T-helper 17 cell (primary cell): Measurements from ENCODE around the gene BCL7A. TPM values are rescaled to one million over a fixed set of nuclear protein-coding genes. Genes with fewer than 3 reads are reported as not detected.
"Not testable (repeated sequence)": the region's sequence is repeated elsewhere in the genome, so short reads cannot be mapped to it uniquely, and the experiment has no call there.

Experiments used
- ATAC-seq: fragments of 150-1000 bp; cut with Tn5 transposase; 2 replicates; pipeline ENCODE4 v1.10.0; 2021; ENCODE audit warnings: mild to moderate bottlenecking, moderate library complexity
- DNase-seq, 3 donors: peaks; one replicate each; pipeline versions ENCODE4 v3.0.0 to v3.0.0-alpha.2; 2020 to 2021
- H3K9me3 ChIP-seq: one replicate; pipeline ENCODE4 v1.7.0; 2013; ENCODE audit warnings: low read length, mild to moderate bottlenecking; ENCODE audit not compliant: control insufficient read depth, poor library complexity, severe bottlenecking
- H3K27ac Mint-ChIP-seq: one replicate; pipeline ENCODE4 v1.8.0; 2022; ENCODE audit warnings: mild to moderate bottlenecking, moderate library complexity, mixed read lengths
- H3K27me3 Mint-ChIP-seq: one replicate; pipeline ENCODE4 v1.8.0; 2022; ENCODE audit warnings: mixed read lengths
- H3K36me3 Mint-ChIP-seq: one replicate; pipeline ENCODE4 v1.8.0; 2022; ENCODE audit warnings: low read depth, mixed read lengths
- H3K4me1 Mint-ChIP-seq: one replicate; pipeline ENCODE4 v1.8.0; 2022; ENCODE audit warnings: mild to moderate bottlenecking, mixed read lengths
- H3K4me3 Mint-ChIP-seq: one replicate; pipeline ENCODE4 v1.8.0; 2022; ENCODE audit warnings: mild to moderate bottlenecking, moderate library complexity, mixed read lengths
- total RNA-seq, 4 donors: library from RNA in 2 of 4; stranded (reverse) in 2 of 4; gene quantifications; one replicate each; pipeline ENCODE4 v1.2.3 and lab custom pipeline; 2022 to 2026

BCL7A gene
- total RNA-seq, result 1 to 10 TPM; 2.6 to 4.0 TPM
- total RNA-seq (lab: John Stamatoyannopoulos, UW), result 5.1 to 5.5 reads per million in 2 donors

DNA sequence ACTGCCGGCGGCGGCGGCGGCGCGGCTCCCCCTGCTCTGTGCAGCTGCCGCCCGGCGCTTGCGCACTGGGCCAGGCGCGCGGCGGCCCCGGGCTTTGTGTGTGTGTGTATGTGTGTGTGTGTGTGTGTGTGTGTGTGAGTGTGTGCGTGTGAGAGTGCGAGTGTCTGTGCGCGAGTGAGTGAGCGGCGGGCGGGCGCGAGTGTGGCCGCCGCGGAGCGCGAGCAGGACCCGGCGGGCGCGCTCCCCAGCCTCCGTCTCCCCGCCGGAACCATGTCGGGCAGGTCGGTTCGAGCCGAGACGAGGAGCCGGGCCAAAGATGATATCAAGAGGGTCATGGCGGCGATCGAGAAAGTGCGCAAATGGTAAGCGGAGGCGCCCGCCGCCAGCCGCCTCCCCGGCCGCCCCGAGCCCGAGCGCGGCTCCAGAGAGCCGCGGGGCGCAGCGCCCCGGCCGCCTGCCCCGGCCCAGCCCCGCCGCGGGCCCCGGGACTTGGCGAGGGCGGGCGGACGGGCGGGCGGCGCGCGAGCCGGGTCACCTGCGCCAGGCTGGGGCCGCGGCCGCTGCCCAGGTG lies at the start of gene BCL7A:
Gene BCL7A, plus strand, starts transcription at position 63 of the 571 bp plus-strand sequence. Its CDS starts 208 bp downstream, at position 271.
- ATAC-seq (peak; percentile 83), DNase-seq (peak in 2 of 3 donors; percentile 38 to 39)
- peaks cover 8% of the 10 kb centered on the region for H3K4me1 Mint-ChIP-seq
- H3K27me3 Mint-ChIP-seq, result peaks cover 7% of the 10 kb centered on the region
- no peaks in the 10 kb centered on the region for H3K9me3 ChIP-seq
- peaks cover 3% of the 10 kb centered on the region for H3K36me3 Mint-ChIP-seq
- H3K4me3 Mint-ChIP-seq, result peak within 1 kb of the TSS; percentile 91
- peak within 1 kb of the TSS; percentile 84 for H3K27ac Mint-ChIP-seq

DNA sequence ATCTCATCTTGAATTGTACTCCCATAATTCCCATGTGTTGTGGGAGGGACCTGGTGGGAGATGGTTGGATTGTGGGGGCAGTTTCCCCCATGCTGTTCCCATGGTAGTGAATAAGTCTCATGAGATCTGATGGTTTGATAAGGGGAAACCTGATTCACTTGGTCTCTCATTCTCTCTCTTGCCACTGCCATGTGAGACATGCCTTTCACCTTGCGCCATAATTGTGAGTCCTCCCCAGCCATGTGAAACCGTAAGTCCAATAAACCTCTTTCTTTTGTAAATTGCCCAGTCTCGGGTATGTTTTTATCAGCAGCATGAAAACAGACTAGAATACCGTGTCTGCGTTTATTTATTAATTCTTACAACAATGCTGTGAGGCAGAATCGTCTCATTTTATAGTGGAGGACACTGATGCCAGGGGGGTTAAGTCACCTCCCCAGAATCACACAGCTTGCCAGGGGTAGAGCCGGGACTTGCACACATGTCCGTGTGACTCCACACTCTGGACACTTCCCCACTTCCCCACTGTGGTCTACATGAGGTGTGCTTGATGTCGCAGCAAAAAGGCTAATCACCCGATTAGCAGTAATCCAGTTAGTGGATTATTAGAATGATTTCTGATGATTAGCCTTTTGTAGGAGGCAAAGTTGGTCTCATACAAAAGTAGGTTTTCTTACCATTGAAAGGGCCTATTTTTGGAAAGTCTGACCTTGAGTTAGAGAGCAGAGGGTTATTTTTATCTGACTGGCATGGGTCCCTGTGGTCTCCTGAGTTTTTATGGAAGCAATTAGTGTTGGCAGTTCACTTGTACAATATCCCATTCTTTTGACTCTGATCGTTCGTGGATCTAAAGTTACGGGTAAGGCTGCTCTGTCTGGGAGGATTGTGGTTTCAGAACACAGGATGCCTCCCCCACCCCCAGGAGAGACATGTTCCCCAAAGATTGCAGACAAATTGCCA lies 47.4 kb upstream of the BCL7A start:
- no peaks in the 10 kb centered on the region for H3K27me3 Mint-ChIP-seq
- peaks cover 2% of the 10 kb centered on the region for H3K36me3 Mint-ChIP-seq
- DNase-seq (no peak), ATAC-seq (no peak)
- peak overlapping the region; percentile 5 for H3K4me3 Mint-ChIP-seq
- no peak overlapping the region for H3K27ac Mint-ChIP-seq
- H3K9me3 ChIP-seq, result no peaks in the 10 kb centered on the region
- H3K4me1 Mint-ChIP-seq, result no peaks in the 10 kb centered on the region

DNA sequence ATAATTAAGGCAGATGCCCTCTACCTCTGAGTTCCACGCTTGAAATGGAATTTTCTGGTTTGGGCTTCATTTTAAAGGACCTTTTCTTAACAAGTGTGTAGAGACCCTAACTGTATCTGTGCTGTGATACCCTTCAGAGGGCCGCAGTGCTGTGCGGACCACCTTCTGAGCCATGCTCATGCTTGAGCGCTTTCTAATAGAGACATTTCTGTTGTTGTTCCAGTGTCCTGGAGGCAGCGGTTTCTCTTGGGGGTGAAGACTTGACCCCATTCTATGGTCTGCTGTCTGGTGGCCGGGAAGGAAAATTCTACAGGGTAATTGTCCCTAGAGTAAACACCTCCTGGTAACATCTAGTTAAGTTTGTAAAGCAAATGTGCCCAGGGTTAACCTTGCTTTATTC lies 46.7 kb upstream of the BCL7A start:
- ATAC-seq, result no peak
- H3K9me3 ChIP-seq, result no peaks in the 10 kb centered on the region
- H3K27ac Mint-ChIP-seq, result no peak overlapping the region
- H3K4me1 Mint-ChIP-seq, result no peaks in the 10 kb centered on the region
- no peak overlapping the region for H3K4me3 Mint-ChIP-seq
- no peak for DNase-seq
- peaks cover 2% of the 10 kb centered on the region for H3K36me3 Mint-ChIP-seq
- H3K27me3 Mint-ChIP-seq, result no peaks in the 10 kb centered on the region

DNA sequence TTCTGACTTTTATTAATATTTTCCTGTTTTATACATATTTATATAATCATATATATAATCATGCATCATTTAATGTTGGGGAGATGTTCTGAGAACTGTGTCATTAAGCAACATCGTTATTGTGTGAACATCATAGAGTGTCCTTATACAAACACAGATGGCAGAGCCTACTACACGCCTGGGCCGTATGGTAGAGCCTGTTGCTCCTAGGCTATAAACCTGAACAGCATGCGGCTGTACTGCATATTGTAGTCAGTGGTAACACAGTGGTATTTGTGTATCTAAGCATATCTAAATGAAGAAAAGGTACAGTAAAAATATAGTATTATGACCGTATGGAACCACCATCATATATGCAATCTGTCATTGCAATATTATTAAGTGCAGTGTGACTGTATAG lies 44.7 kb upstream of the BCL7A start:
- DNase-seq (no peak), ATAC-seq (no peak)
- H3K4me1 Mint-ChIP-seq, result no peaks in the 10 kb centered on the region
- no peak overlapping the region for H3K27ac Mint-ChIP-seq
- H3K36me3 Mint-ChIP-seq, result peaks cover 2% of the 10 kb centered on the region
- no peak overlapping the region for H3K4me3 Mint-ChIP-seq
- H3K27me3 Mint-ChIP-seq, result no peaks in the 10 kb centered on the region
- no peaks in the 10 kb centered on the region for H3K9me3 ChIP-seq

DNA sequence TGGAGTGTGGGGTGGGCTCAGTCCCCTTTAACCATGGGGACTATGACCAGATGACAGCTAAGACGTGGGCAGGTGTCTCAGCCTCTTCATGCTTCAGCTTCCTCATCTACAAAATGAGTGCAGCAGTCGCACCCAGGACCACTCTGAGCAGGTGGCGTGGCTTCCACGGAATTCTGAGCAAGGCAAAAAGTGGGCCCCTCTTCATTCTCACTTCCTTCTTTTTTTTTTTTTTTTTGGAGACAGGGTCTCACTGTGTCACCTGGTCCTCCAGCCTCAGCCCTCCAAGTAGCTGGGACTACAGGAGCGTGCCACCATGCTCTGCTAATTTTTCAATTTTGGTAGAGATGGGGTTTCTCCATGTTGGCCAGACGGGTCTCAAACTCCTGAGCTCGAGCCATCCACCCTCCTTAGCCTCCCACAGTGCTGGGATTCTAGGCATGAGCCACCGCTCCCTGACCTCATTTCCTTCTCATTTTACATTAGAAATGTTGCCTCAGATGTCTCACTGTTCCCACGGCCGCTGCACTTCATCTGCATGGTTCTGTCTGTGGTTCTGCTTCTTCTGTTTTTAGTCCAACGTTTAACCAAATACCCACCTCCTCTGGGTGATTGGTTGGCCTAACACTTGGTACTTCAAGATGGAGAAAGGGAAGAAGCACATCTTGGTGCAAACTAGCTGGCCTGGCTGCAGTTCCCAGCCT lies 41.3 kb upstream of the BCL7A start:
- H3K27ac Mint-ChIP-seq, result peak overlapping the region; percentile 16
- no peaks in the 10 kb centered on the region for H3K9me3 ChIP-seq
- peak; percentile 53 for ATAC-seq
- no peaks in the 10 kb centered on the region for H3K27me3 Mint-ChIP-seq
- DNase-seq, result no peak
- no peaks in the 10 kb centered on the region for H3K36me3 Mint-ChIP-seq
- no peak overlapping the region for H3K4me3 Mint-ChIP-seq
- H3K4me1 Mint-ChIP-seq, result no peaks in the 10 kb centered on the region

DNA sequence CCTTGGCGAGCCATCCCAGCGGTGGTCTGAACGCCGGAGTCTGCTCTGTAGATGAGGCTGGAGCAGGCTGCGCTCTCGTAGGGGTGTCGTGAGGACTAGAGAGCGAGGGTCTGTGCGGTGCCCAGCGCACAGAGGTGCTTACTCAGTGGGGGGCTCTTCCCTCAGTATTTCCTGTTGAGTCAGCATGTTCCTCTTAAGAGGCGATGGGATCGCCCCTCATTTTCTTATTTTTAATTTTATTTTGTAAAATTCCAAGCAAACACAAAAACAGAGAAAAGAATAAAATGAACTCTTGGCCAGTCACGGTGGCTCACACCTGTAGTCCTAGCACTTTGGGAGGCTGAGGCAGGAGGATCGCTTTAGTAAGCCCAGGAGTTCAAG lies 40.8 kb upstream of the BCL7A start:
- H3K4me1 Mint-ChIP-seq, result no peaks in the 10 kb centered on the region
- H3K4me3 Mint-ChIP-seq, result no peak overlapping the region
- H3K27ac Mint-ChIP-seq, result peak overlapping the region; percentile 16
- no peaks in the 10 kb centered on the region for H3K9me3 ChIP-seq
- DNase-seq (no peak), ATAC-seq (no peak)
- H3K27me3 Mint-ChIP-seq, result no peaks in the 10 kb centered on the region
- H3K36me3 Mint-ChIP-seq, result no peaks in the 10 kb centered on the region

DNA sequence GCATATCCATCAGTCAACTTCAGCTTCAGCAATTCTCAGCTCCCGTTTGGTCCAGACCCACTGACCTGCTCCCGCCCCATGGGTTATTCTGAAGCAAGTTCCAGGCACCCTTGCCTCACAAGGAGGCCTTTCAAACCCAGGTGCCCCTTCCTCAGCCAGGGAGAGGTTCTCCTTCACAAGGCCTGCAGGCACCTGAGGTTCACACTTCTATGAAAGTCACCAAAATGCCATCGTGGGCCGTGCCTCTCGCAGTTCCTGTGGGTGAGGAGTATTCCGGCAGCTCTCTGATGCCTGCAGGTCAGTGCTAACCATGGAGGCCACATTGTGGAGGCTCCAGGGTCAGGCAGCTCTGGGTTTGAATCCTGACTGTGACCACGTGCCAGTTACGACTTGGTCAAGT lies 40.2 kb upstream of the BCL7A start:
- H3K36me3 Mint-ChIP-seq, result no peaks in the 10 kb centered on the region
- no peak for DNase-seq
- H3K4me3 Mint-ChIP-seq, result no peak overlapping the region
- no peak for ATAC-seq
- peak overlapping the region; percentile 16 for H3K27ac Mint-ChIP-seq
- H3K27me3 Mint-ChIP-seq, result no peaks in the 10 kb centered on the region
- H3K4me1 Mint-ChIP-seq, result no peaks in the 10 kb centered on the region
- no peaks in the 10 kb centered on the region for H3K9me3 ChIP-seq

DNA sequence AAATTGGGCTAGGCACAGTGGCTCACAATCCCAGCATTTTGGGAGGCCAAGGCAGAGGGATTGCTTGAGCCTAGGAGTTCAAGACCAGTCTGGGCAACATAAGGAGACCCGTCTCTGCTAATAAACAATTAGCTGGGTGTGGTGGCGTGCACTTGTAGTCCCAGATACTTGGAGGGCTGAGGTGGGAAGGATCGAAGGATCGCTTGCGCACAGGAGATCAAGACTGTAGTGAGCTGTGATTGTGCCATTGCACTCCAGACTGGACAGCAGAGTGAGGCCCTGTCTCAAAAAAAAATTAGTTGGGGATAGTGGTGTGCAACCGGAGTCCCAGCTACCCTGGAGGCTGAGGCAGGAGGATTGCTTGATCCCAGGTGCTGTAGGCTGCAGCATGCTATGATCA lies 38.7 kb upstream of the BCL7A start:
- Mint-ChIP-seq H3K4me3 (no peak overlapping the region), H3K36me3 (no peaks in the 10 kb centered on the region), H3K27me3 (no peaks in the 10 kb centered on the region), H3K27ac (no peak overlapping the region), H3K4me1 (no peaks in the 10 kb centered on the region)
- no peak for ATAC-seq
- no peaks in the 10 kb centered on the region for H3K9me3 ChIP-seq
- no peak for DNase-seq

DNA sequence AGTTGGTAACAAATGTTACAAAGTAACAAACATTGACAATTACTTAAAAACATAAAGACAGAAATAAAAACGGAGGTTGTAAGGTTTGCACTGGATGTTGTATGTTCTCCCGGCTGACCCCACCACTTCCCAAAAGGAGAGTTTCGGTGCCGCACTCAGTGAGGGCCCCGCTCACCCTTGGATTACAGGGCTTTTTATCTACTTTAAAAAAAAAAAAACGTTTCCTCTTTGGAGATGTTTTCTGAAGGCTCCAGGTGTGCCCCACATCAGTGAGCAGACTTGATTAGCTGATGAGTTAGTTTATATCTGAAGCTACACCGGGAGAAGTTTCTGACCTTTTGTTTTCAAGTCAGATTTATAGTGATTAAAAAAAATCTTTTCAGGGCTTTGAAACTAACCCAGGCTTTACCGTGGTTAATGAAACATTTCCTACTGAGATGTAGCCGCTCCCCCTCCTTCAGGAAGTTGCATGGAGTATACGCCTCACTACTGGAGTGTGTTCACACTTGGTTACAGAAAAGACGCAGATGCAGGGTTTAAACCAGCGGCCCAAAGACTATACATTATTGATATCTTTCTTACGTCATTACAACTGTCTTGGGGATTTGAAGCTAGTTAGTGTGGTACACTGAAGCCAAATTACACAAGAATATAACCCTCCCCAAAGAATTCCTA lies 38.0 kb upstream of the BCL7A start:
- no peak overlapping the region for H3K27ac Mint-ChIP-seq
- H3K4me3 Mint-ChIP-seq, result no peak overlapping the region
- DNase-seq (no peak), ATAC-seq (no peak)
- no peaks in the 10 kb centered on the region for H3K9me3 ChIP-seq
- no peaks in the 10 kb centered on the region for H3K27me3 Mint-ChIP-seq
- H3K4me1 Mint-ChIP-seq, result no peaks in the 10 kb centered on the region
- H3K36me3 Mint-ChIP-seq, result no peaks in the 10 kb centered on the region

DNA sequence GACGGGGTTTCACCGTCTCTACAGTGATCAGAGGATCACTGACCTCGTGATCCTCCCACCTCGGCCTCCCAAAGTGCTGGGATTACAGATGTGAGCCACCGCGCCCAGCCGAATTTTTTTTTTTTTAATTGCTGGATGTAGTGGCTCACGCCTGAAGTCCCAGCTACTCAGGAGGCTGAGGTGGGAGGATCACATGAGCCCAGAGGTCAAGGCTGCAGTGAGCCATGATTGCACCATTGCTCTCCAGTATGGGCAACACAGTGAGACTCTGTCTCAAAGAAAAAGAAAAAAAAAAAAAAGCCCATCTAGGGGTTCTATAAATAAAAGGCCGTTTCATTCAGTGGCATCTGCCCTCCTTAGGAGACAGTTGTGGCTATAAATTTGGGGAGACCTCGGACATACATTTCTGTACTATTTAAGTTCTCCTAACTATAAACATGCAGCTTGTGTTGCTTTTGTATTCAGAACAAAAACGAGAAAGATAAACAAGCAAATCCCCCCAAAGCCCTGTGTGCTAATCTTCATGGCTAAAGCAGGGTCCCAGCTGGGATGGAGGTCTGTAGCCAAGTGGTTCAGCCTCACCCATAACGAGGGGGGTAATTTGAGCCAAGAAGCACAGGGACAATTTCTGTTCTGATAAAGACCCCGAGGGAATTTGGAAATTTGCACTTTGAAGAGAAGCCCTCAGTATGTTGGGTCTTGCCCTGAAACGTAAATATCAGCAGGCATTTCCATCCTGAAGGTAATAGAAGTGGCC lies 35.0 kb upstream of the BCL7A start:
- H3K4me3 Mint-ChIP-seq, result no peak overlapping the region
- ATAC-seq (no peak), DNase-seq (no peak)
- H3K9me3 ChIP-seq, result no peaks in the 10 kb centered on the region
- H3K27me3 Mint-ChIP-seq, result no peaks in the 10 kb centered on the region
- H3K27ac Mint-ChIP-seq, result peak overlapping the region; percentile 9
- peaks cover 2% of the 10 kb centered on the region for H3K4me1 Mint-ChIP-seq
- H3K36me3 Mint-ChIP-seq, result no peaks in the 10 kb centered on the region

DNA sequence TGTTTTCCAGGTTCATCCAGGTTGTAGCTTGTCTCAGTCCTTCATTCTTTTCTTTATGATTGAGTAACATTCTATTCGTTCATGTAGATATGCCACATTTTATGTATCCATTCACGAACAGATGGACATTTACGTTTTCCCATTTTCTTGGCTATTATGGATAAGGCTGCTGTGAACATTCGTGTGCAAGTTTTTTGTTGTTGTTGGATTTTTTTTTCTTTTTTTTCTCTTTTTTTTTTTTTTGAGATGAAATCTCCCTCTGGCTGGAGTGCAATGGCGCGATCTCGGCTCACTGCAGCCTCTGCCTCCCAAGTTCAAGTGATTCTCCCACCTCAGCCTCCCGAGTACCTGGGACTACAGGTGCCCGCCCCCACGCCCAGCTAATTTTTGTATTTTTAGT lies 33.2 kb upstream of the BCL7A start:
- H3K27me3 Mint-ChIP-seq, ATAC-seq, H3K27ac Mint-ChIP-seq, H3K4me1 Mint-ChIP-seq, H3K4me3 Mint-ChIP-seq, H3K9me3 ChIP-seq, H3K36me3 Mint-ChIP-seq, DNase-seq: not testable (repeated sequence)

DNA sequence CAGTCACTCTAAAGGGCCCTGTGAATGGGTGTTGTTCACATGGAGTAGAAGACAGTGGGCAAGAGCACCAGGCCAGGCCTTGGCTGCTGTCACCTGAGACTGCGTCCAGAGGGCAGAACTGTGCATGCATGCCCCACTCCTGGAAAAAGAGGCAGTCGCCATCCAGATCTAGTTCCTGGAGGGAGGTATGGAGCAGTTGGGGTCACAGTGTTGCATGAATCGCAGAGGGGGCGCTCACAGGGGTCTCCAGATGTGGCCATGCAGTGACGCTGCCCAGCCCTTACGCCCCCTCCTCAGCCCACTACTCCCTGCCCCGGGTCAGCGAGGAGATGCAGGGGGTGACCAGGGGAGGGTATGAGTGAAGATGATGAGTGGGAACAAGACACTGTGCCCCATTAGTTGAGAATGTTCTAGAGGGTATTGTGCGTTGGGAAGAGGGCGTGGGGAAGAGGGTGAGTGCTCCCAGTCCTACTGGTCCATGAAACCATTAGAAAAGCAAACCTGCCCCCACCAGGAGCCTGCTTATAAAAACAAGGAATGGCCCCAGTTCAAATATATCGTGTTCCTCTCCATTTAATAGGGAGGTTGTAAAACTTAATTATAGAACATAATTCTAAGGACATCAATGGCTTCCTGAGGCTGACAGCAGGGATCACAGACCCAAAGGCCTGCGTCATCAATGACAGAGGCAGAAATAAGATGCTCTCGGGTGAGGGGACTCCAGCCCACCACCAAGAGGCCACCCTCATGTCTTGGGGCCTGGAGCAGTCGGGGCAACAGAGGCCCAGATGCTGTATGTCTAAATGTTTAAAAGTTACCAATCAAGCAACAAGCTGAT lies 32.2 kb upstream of the BCL7A start:
- Mint-ChIP-seq H3K27ac (peak overlapping the region; percentile 47), H3K4me1 (peaks cover 5% of the 10 kb centered on the region), H3K27me3 (no peaks in the 10 kb centered on the region), H3K4me3 (no peak overlapping the region), H3K36me3 (no peaks in the 10 kb centered on the region)
- ATAC-seq (no peak), DNase-seq (no peak)
- no peaks in the 10 kb centered on the region for H3K9me3 ChIP-seq
